Peyer's patch (tissue), 4 donors: Measurements from ENCODE around the gene RGS19. TPM values are rescaled to one million over a fixed set of nuclear protein-coding genes. Genes with fewer than 3 reads are reported as not detected.
A peak's percentile ranks its signal among the peaks of the same experiment; 100 is the strongest.

ENCODE experiments used
- DNase-seq, 3 donors: peaks; one replicate each; pipeline ENCODE4 v3.0.0-alpha.2; 2017 to 2019
- H3K27ac ChIP-seq, 4 donors: fragments of 200-600 bp; sonication (generic); one replicate each; pipeline ENCODE4 v1.5.1; 2016 to 2019
- H3K27me3 ChIP-seq, 2 donors: fragments of 200-600 bp; sonication (generic); one replicate each; pipeline ENCODE4 v1.5.1; 2019
- H3K36me3 ChIP-seq, 3 donors: fragments of 200-600 bp; sonication (generic); one replicate each; pipeline ENCODE4 v1.5.1; 2016 to 2019
- H3K4me1 ChIP-seq, 4 donors: fragments of 200-600 bp; sonication (generic); one replicate each; pipeline ENCODE4 v1.5.1; 2016 to 2019
- H3K4me3 ChIP-seq, 4 donors: fragments of 200-600 bp; sonication (generic); 1 replicate in 3 of 4; 2 replicates in 1 of 4; pipeline ENCODE4 v1.5.1; 2016 to 2019; ENCODE audit warnings: mild to moderate bottlenecking in 1 of 4
- H3K9me3 ChIP-seq, 4 donors: fragments of 200-600 bp; sonication (generic); one replicate each; pipeline ENCODE4 v1.5.1; 2016 to 2019; ENCODE audit warnings: mild to moderate bottlenecking in 1 of 4
- CTCF ChIP-seq, 6 experiments: fragments of 450-650 bp in 4 of 6; fragments of 200-600 bp in 2 of 6; sonication (generic) in 1 of 6; IDR thresholded peaks; one replicate each; pipeline ENCODE4 v1.5.1; 2017 to 2019; ENCODE audit warnings: antibody characterized with exemption in 6 of 6, mild to moderate bottlenecking in 3 of 6, moderate library complexity in 1 of 6
- POLR2A ChIP-seq, 2 donors: fragments of 450-650 bp; IDR thresholded peaks; one replicate each; pipeline ENCODE4 v1.5.1; 2017; ENCODE audit warnings: antibody characterized with exemption in 2 of 2, mild to moderate bottlenecking in 2 of 2, moderate library complexity in 2 of 2
- total RNA-seq, 4 donors: library from RNA; depleted of rRNA; stranded (reverse); fragments of >200 nt; gene quantifications; one replicate each; pipeline ENCODE4 v1.1.0, GENCODE V29; 2016

RGS19 gene
- total RNA-seq, 4 donors from 2014 or later, result 3.3 to 39.6 (median 6.8) TPM

- TF ChIP-seq POLR2A (IDR thresholded peaks at IDR 0.05) (no peak), CTCF (IDR thresholded peaks at IDR 0.05) (no peak)
- peaks cover 0 to 32% of the 10 kb centered on the region in 2 donors for H3K27me3 ChIP-seq
Observed at GRCh38 chr20:64049060-64049877, 30.0 kb downstream of the RGS19 start, which contains the start of gene SOX18. TSS of gene SOX18 (minus strand) at chr20:64049639. CDS start at chr20:64049516, 123 bp downstream.

DNA sequence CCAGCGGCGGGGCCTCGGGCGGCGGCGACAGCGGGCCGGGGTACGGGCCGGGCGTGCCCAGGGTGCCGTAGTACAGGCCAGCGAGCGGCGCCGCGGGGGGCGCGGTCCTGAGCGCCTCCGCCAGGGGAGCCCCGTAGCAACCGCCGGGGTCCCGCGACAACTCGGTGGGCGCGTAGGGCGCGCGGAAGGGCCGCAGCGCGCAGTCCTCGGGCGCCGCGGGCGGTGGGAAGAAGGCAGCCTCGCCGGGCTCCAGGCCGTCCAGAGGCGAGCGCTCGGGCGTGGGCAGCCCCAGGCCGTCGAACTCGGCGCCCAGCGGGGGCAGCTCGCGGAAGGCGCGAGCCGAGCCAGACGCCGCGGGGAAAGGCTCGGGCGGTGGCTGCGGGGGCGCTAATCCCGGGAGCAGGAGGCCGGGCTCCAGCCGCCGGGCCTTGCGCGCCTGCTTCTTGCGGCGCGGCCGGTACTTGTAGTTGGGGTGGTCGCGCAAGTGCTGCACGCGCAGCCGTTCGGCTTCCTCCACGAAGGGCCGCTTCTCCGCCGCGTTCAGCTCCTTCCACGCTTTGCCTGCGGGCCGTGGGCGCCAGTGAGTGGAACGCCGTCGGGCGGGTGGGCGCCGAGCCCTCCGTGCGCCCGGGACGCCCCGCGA, 30.8 kb downstream of the RGS19 start:
- Histone ChIP-seq H3K4me1 (peaks cover 0 to 24% (median 9%) of the 10 kb centered on the region in 4 donors), H3K36me3 (no peaks in the 10 kb centered on the region), H3K9me3 (no peaks in the 10 kb centered on the region), H3K4me3 (peak overlapping the region in 3 of 4 donors; percentile 36 to 37 (median 37)), H3K27ac (no peak overlapping the region), H3K27me3 (peaks cover 0 to 32% of the 10 kb centered on the region in 2 donors)
- DNase-seq, result no peak
- TF ChIP-seq CTCF (IDR thresholded peaks at IDR 0.05) (no peak), POLR2A (IDR thresholded peaks at IDR 0.05) (no peak)

More at GRCh38 chr20:64049060-64049877, 30.0 kb downstream of the RGS19 start, which contains the start of gene SOX18:
- H3K27ac ChIP-seq, result peak within 1 kb of the TSS in 3 of 4 donors; percentile 31 to 65 (median 59)
- H3K9me3 ChIP-seq, result no peaks in the 10 kb centered on the region
- no peak for DNase-seq
- peaks cover 0 to 24% (median 9%) of the 10 kb centered on the region in 4 donors for H3K4me1 ChIP-seq
- H3K36me3 ChIP-seq, result no peaks in the 10 kb centered on the region
- H3K4me3 ChIP-seq, result peak within 1 kb of the TSS in 3 of 4 donors; percentile 36 to 37 (median 37)

DNA sequence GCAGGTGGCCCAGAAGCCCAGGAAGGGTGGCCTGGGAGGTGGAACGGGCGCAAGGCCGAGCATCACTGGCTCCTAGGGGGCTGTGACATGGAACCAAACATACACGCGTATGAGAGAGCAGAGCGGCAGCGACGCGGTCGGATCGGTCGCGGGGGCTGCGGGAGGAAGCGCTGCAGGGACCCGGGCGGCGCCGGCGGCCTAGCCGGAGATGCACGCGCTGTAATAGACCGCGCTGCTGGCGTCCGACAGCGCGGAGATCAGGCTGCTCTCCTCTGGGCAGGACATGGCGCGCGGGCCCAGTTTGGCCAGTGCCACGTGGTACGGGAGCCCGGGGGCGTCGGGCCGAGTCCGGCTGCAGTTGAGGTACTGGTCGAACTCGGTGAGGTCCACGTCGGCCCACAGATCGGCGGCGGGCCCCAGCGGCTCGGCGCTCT, 31.3 kb downstream of the RGS19 start:
- Histone ChIP-seq H3K27me3 (peaks cover 0 to 32% of the 10 kb centered on the region in 2 donors), H3K4me1 (peaks cover 0 to 24% (median 9%) of the 10 kb centered on the region in 4 donors), H3K27ac (no peak overlapping the region), H3K4me3 (peak overlapping the region in 3 of 4 donors; percentile 3 to 37 (median 37)), H3K36me3 (no peaks in the 10 kb centered on the region), H3K9me3 (no peaks in the 10 kb centered on the region)
- TF ChIP-seq POLR2A (IDR thresholded peaks at IDR 0.05), result no peak
- TF ChIP-seq CTCF (IDR thresholded peaks at IDR 0.05), result no peak
- no peak for DNase-seq

- no peak for TF ChIP-seq POLR2A (IDR thresholded peaks at IDR 0.05)
- TF ChIP-seq CTCF (IDR thresholded peaks at IDR 0.05), result no peak
- H3K36me3 ChIP-seq, result no peaks in the 10 kb centered on the region
- H3K27ac ChIP-seq, result no peak overlapping the region
- H3K4me1 ChIP-seq, result peaks cover 0 to 30% (median 13%) of the 10 kb centered on the region in 4 donors
- H3K9me3 ChIP-seq, result no peaks in the 10 kb centered on the region
- no peak for DNase-seq
- peak overlapping the region in 1 of 4 donors; percentile 37 for H3K4me3 ChIP-seq
- peaks cover 0 to 36% of the 10 kb centered on the region in 2 donors for H3K27me3 ChIP-seq
Observed at GRCh38 chr20:64047046-64047389, 32.3 kb downstream of the RGS19 start.

DNA sequence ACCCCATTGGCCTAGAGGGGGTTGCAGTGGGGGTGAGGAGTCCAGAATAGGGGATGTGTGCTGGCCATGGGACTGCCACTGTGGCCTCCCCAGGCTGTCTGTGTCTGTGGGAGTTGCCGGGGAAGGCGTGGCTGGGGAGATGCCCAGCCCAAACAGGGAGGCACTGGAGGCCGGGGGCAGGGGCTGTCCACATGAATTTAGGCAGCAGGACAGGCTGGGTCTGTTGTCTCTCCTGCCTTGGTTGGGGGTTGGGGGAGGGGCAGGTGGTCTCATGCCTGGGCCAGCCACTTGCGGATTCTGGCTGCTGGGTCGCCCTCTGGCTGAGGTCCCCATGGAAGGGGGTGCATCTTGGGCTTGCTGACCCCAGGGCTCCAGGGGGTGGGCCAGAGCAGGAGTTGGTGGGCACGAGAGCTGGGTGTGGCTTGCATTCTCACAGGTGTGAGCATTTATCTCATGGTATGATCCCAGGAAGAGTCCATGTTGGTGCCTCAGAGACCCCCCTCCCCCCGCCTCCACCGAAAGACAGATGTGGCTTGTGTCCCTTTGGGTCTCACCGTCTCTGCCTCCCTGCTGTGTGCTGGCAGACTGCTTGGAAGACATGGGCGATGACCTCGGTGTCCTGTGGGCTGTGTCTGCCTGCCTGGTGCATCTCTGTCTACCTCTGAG, 33.8 kb downstream of the RGS19 start:
- Histone ChIP-seq H3K36me3 (no peaks in the 10 kb centered on the region), H3K27ac (no peak overlapping the region), H3K4me3 (no peak overlapping the region), H3K27me3 (peaks cover 0 to 39% of the 10 kb centered on the region in 2 donors), H3K4me1 (peaks cover 0 to 39% (median 22%) of the 10 kb centered on the region in 4 donors), H3K9me3 (no peaks in the 10 kb centered on the region)
- DNase-seq, result no peak
- TF ChIP-seq CTCF (IDR thresholded peaks at IDR 0.05) (no peak), POLR2A (IDR thresholded peaks at IDR 0.05) (no peak)
